HEK293T (cell line): ENCODE data around the gene OR5C1.

Experiments used
- FOXA1 ChIP-seq: fragments of 450-650 bp; IDR thresholded peaks from 2 replicates; pipeline ENCODE4 v1.6.1; 2016; ENCODE audit warnings: mild to moderate bottlenecking
- NFRKB ChIP-seq: fragments of 450-650 bp; IDR thresholded peaks from 2 replicates; pipeline ENCODE4 v1.6.1; 2016; ENCODE audit warnings: mild to moderate bottlenecking, moderate library complexity
- SP1 ChIP-seq: fragments of 450-650 bp; IDR thresholded peaks from 2 replicates; pipeline ENCODE4 v1.6.1; 2017
- TARDBP ChIP-seq: fragments of 450-650 bp; IDR thresholded peaks from 2 replicates; pipeline ENCODE4 v1.6.1; 2016

DNA sequence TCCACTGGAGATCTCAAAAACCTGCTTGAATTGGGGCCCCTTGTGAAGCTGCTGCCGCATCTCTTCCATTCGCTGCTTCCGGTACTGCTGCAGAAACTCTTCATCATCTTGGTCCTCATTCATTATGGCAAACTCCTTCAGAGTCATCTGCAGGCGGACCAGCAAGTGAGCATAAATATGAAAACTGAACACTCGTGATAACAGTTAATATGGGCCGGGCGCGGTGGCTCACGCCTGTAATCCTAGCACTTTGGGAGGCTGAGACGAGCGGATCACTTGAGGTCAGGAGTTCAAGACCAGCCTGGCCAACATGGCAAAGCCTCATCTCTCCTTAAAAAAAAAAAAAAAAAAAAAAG lies 31.7 kb downstream of the OR5C1 start:
- TF ChIP-seq FOXA1: no peak
- TF ChIP-seq NFRKB: no peak
- no peak for TF ChIP-seq SP1
- no peak for TF ChIP-seq TARDBP
